Muscle of leg (tissue), 11 donors: ENCODE results near the gene UBAP2L. TPM values are rescaled to one million over a fixed set of nuclear protein-coding genes. Genes with fewer than 3 reads are reported as not detected.
"Not testable (repeated sequence)": the region's sequence is repeated elsewhere in the genome, so short reads cannot be mapped to it uniquely, and the experiment has no call there.

ENCODE experiments used
- DNase-seq: peaks from one replicate; pipeline ENCODE4 v3.0.0; 2013
- H3K27ac ChIP-seq: one replicate; pipeline ENCODE4 v1.5.1; 2013; ENCODE audit warnings: mild to moderate bottlenecking, low read length, control low read depth
- H3K27me3 ChIP-seq: one replicate; pipeline ENCODE4 v1.6.1; 2013; ENCODE audit warnings: low read length; ENCODE audit not compliant: control insufficient read depth, insufficient read depth
- H3K36me3 ChIP-seq: one replicate; pipeline ENCODE4 v1.6.1; 2013; ENCODE audit warnings: low read length; ENCODE audit not compliant: control insufficient read depth, insufficient read depth
- H3K4me1 ChIP-seq: one replicate; pipeline ENCODE4 v1.6.1; 2013; ENCODE audit warnings: low read length; ENCODE audit not compliant: control insufficient read depth, insufficient read depth
- H3K4me3 ChIP-seq: one replicate; pipeline ENCODE4 v1.5.1; 2013; ENCODE audit warnings: low read length, control low read depth
- H3K9me3 ChIP-seq: replicated peaks from 2 replicates; pipeline ENCODE4 v1.6.1; 2013; ENCODE audit warnings: low read depth, low read length; ENCODE audit not compliant: control insufficient read depth
- WGBS: methylation state at CpG from one replicate; pipeline ENCODE4 v1.1.5; 2013; ENCODE audit warnings: missing lambda C conversion rate; ENCODE audit not compliant: insufficient coverage; 5-methylcytosine and 5-hydroxymethylcytosine counted together
- polyA plus RNA-seq, 8 donors: library from polyadenylated mRNA; unstranded; fragments of 120-200 nt; gene quantifications; one replicate each; pipeline versions ENCODE4 v1.2.1 to v1.2.3, GENCODE V29; 2013; ENCODE audit warnings: inconsistent platforms in 1 of 8, low replicate concordance in 1 of 8; ENCODE audit not compliant: insufficient read length in 8 of 8, insufficient read depth in 1 of 8
- total RNA-seq: library from RNA; stranded (reverse); fragments of 120-200 nt; gene quantifications from one replicate; pipeline ENCODE4 v1.2.4, GENCODE V29; 2013

The UBAP2L gene
- total and polyA plus RNA-seq, 9 donors = 42.7 to 129 (median 106) TPM

DNA sequence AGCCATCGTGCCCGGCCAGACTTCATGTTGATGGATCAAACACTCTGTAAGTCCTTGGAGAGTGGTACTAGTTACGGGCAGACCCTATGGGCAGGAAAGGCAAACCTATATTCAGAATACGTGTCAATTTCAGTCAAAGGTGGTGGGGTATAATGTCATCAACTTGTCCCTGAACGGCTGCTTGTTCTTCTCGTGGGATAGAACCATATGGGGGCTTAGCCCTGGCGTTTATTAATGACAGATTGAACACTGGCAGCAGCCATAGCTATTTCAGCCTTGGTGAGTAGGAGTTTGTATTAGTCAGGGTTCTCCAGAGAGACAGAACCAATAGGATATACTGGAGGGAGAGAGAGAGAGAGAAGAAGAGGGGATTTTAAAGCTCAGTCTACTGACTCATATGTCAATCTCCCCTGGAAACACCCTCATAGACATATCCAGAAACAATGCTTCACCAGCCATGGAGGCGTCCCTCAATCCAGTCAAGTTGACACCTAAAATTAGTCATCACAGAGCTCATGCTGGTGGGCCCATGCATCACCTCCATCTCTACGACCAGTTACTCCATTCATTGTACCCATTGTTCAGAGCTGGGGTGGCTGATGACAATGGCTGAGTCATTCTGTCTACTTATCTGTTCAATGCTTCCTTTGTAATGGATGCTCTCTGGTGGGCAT lies 84.0 kb downstream of the UBAP2L start:
- Histone ChIP-seq H3K36me3 (no peaks in the 10 kb centered on the region), H3K9me3 (no peaks in the 10 kb centered on the region), H3K27me3 (no peaks in the 10 kb centered on the region), H3K4me1 (no peaks in the 10 kb centered on the region), H3K4me3 (no peak overlapping the region), H3K27ac (no peak overlapping the region)
- 77% methylated on average over 6 of the region's 9 CpGs for WGBS
- DNase-seq = no peak

DNA sequence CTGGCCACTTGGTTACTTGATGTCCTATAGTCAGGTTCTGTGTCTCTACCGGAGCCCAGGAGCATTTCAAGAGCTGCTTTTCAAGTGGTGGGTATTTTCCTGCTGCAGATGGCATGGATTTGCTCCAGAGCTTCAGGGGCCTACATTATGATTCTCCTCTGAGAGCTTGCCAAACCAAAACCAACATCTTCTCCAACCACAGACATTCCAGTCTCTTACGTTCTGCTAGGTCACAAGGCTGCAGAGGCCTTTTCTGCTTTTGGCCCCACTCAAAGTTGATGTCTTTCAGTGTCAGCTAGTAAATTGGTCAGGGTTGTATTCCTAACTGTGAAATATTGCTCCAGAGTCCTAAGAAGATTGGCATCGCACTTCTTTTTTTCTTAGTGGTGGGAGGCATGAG lies 85.4 kb downstream of the UBAP2L start:
- H3K9me3 ChIP-seq = no peaks in the 10 kb centered on the region
- no peak for DNase-seq
- no peak overlapping the region for H3K4me3 ChIP-seq
- H3K4me1 ChIP-seq = no peaks in the 10 kb centered on the region
- H3K27me3 ChIP-seq = no peaks in the 10 kb centered on the region
- no CpG with 5 or more reads among the region's 3 CpGs for WGBS
- no peaks in the 10 kb centered on the region for H3K36me3 ChIP-seq
- no peak overlapping the region for H3K27ac ChIP-seq

DNA sequence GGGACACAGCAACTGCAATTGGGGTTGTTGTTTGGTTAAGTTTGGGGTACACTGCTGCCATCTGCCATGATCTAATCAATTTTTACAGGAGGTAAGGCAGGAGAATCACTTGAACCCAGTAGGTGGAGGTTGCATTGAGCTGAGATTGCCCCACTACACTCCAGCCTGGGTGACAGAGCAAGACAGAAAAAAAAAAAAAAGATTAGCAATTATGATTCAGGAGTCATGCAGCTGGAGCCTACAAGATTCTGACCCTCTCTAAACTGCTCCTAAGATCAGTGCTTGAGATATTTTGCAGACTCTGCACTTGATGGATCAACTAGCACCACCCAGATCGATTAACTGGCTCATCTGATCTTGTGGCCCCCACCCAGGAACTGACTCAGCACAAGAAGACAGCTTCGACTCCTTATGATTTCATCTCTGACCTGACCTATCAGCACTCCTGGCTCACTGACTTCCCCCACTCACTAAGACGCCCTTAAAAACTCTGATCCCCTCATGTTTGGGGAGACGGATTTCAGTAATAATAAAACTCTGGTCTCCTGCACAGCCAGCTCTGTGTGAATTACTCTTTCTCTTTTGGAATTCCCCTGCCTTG lies 87.0 kb downstream of the UBAP2L start:
- not testable (repeated sequence) for H3K27me3 ChIP-seq, H3K36me3 ChIP-seq, DNase-seq, H3K4me3 ChIP-seq, H3K4me1 ChIP-seq, H3K27ac ChIP-seq, H3K9me3 ChIP-seq
- WGBS = 78% methylated on average over 3 of the region's 4 CpGs

DNA sequence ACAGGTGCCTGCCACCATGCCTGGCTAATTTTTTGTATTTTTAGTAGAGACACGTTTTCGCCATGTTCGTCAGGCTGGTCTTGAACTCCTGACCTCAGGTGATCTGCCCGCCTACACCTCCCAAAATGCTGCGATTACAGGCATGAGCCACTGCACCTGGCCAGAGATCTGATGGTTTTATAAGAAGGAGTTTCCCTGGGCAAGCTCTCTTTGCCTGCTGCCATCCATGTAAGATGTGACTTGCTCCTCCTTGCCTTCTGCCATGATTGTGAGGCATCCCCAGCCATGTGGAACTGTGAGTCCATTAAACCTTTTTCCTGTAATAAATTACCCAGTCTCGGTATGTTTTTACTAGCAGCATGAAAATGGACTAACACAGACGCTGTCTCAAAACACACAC lies 88.4 kb downstream of the UBAP2L start:
- not testable (repeated sequence) for H3K27ac ChIP-seq, H3K36me3 ChIP-seq, DNase-seq, H3K27me3 ChIP-seq, H3K4me3 ChIP-seq, H3K4me1 ChIP-seq, H3K9me3 ChIP-seq
- 80% methylated on average over 1 of the region's 7 CpGs for WGBS

DNA sequence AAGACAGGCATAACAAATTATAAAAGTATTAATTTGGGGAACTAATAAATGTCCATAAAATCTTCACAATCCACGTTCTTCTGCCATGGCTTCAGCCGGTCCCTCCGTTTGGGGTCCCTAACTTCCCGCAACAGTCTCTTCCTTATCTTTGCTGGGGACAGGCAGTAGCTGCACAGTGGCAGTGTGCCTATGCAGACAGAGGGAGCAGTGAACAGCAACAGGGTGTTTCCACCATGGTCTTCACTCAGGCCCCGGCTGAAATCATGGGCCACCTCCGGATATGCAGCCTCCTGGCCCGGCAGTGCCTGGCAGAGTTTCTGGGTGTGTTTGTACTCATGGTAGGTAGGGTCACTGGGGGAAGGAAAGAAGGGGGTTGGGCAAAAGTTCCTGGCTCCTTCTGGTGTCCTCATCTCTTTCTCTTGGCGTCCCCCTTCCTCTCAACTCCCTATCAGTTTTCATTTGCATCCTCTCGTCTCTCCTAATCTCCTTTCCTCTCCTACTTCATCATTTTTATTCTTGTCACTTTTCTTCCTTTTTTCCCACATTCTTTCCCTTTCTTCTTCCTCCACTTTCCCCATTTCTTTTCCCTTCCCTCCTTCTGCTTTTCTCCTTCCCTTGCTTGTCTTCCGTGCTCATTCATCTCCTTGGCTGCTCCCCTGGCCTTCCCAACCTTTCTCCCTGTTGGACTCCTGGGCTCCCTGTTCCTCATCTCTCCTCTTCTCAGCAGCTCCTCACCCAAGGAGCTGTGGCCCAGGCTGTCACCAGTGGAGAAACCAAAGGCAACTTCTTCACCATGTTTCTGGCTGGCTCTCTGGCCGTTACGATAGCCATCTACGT lies 91.7 kb downstream of the UBAP2L start:
- H3K4me1 ChIP-seq, H3K27me3 ChIP-seq, DNase-seq, H3K36me3 ChIP-seq, H3K27ac ChIP-seq, H3K4me3 ChIP-seq, H3K9me3 ChIP-seq: not testable (repeated sequence)
- 61% methylated on average over 5 of the region's 13 CpGs for WGBS

DNA sequence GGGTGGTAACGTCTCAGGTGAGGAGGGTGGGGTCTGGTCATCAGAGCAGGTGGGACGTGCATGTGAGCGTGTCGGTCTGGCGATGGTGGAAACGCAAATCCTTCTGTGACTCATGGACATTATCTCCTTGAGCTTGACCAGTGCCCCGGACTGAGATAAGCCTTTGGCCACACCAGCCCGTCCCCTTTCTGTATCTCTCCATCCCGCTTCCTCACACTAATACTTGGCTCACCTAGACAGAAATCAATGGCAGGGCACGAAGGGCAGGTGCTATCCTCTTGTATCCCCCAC lies 92.3 kb downstream of the UBAP2L start:
- no peak for DNase-seq
- WGBS = 86% methylated on average over 8 of the region's 10 CpGs
- no peak overlapping the region for H3K27ac ChIP-seq
- no peaks in the 10 kb centered on the region for H3K36me3 ChIP-seq
- H3K9me3 ChIP-seq = peaks cover 2% of the 10 kb centered on the region
- no peak overlapping the region for H3K4me3 ChIP-seq
- H3K4me1 ChIP-seq = no peaks in the 10 kb centered on the region
- no peaks in the 10 kb centered on the region for H3K27me3 ChIP-seq

DNA sequence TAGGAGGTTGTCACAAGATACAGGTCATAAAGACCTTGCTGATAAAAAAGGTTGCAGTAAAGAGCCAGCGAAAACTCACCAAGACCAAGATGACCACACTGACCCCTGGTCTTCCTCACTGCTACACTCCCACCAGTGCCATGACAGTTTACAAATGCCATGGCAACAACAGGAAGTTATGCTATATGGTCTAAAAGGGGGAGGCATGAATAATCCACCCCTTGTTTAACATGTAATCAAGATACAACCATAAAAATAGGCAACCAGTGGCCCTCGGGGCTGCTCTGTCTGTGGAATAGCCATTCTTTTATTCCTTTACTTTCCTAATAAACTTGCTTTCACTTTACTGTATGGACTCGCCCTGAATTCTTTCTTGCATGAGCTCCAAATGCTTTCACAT lies 93.5 kb downstream of the UBAP2L start:
- H3K4me1 ChIP-seq, H3K36me3 ChIP-seq: not testable (repeated sequence)
- WGBS = 80% methylated on average over 1 of the region's 3 CpGs

DNA sequence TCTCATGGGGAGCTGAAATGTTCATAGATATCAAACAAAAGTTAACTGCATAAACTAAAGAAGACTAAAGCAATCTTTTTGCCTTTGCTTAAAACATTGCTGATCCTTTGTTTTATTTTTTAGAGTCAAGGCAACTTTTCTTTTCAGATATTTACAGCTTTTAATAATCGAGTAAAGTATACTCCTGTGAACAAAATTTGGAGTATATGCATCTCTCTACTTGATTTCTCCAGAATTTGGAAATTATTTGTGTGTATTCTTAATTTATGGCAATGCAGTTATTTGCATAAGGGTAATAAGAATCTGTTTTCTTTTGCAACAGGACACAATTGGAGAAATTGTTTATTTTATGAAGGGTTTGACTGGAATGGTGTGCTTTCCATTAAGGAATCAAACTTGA lies 95.9 kb downstream of the UBAP2L start:
- H3K27ac ChIP-seq = no peak overlapping the region
- H3K36me3 ChIP-seq = no peaks in the 10 kb centered on the region
- peaks cover 3% of the 10 kb centered on the region for H3K27me3 ChIP-seq
- no peak for DNase-seq
- H3K4me1 ChIP-seq = no peaks in the 10 kb centered on the region
- no peak overlapping the region for H3K4me3 ChIP-seq
- no CpG with 5 or more reads among the region's 1 CpG for WGBS
- H3K9me3 ChIP-seq = peaks cover 2% of the 10 kb centered on the region

More for the DNA sequence above, 93.5 kb downstream of the UBAP2L start:
- H3K4me3 ChIP-seq, DNase-seq, H3K9me3 ChIP-seq, H3K27ac ChIP-seq, H3K27me3 ChIP-seq: not testable (repeated sequence)

DNA sequence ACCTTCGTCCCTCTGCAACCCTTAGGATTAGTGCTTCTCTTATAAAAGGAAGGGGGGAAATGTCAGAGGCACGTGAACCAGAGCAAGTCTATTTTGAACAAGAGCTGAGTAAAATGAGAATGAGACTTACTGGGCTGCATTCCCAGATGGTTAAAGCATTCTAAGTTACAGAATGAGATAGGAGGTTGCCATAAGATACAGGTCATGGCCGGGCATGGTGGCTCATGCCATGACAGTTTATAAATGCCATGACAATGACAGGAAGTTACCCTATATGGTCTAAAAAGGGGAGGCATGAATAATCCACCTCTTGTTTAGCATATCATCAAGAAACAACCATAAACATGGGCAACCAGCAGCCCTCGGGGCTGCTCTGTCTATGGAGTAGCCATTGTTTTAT lies 97.6 kb downstream of the UBAP2L start:
- 61% methylated on average over 2 of the region's 4 CpGs for WGBS
- H3K27me3 ChIP-seq = peaks cover 12% of the 10 kb centered on the region
- no peaks in the 10 kb centered on the region for H3K4me1 ChIP-seq
- H3K27ac ChIP-seq = no peak overlapping the region
- peaks cover 2% of the 10 kb centered on the region for H3K9me3 ChIP-seq
- H3K36me3 ChIP-seq = no peaks in the 10 kb centered on the region
- H3K4me3 ChIP-seq = no peak overlapping the region
- no peak for DNase-seq
